C1 segment of cervical spinal cord (tissue), 14 donors: ENCODE measurements around the gene EMILIN1.

Source experiments
- DNase-seq, 14 donors: peaks; one replicate each; lab custom pipeline; 2025; lab: John Stamatoyannopoulos, UW

Gene EMILIN1

GRCh38 chr2:27079233-27080139 lies 1.1 kb downstream of the EMILIN1 start:
- no peak for DNase-seq

DNA sequence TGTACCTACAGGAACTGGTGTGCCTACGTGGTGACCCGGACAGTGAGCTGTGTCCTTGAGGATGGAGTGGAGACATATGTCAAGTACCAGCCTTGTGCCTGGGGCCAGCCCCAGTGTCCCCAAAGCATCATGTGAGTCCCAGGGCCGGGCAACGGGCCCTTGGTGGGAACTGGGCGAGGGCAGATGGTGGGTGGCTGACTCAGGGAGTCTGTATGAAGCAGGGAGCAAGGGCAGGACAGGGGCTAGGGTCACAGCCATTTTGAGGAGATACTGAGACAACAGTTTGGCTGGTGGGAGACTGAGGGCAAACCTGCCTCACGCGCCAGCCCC lies 1.7 kb downstream of the EMILIN1 start:
- no peak for DNase-seq

DNA sequence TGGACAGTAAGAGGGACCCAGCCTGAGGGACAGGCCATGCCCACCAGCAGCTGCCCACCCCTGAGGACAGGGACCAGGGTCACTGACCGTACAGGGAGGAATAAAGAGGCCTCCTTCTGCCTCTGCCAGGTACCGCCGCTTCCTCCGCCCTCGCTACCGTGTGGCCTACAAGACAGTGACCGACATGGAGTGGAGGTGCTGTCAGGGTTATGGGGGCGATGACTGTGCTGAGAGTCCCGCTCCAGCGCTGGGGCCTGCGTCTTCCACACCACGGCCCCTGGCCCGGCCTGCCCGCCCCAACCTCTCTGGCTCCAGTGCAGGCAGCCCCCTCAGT lies 2.2 kb downstream of the EMILIN1 start:
- no peak for DNase-seq

GRCh38 chr2:27081984-27082772 lies 3.8 kb downstream of the EMILIN1 start:
- peak in 1 of 14 donors; percentile 56 for DNase-seq

- no peak for DNase-seq
Observed at GRCh38 chr2:27082773-27083409, 4.5 kb downstream of the EMILIN1 start.

DNA sequence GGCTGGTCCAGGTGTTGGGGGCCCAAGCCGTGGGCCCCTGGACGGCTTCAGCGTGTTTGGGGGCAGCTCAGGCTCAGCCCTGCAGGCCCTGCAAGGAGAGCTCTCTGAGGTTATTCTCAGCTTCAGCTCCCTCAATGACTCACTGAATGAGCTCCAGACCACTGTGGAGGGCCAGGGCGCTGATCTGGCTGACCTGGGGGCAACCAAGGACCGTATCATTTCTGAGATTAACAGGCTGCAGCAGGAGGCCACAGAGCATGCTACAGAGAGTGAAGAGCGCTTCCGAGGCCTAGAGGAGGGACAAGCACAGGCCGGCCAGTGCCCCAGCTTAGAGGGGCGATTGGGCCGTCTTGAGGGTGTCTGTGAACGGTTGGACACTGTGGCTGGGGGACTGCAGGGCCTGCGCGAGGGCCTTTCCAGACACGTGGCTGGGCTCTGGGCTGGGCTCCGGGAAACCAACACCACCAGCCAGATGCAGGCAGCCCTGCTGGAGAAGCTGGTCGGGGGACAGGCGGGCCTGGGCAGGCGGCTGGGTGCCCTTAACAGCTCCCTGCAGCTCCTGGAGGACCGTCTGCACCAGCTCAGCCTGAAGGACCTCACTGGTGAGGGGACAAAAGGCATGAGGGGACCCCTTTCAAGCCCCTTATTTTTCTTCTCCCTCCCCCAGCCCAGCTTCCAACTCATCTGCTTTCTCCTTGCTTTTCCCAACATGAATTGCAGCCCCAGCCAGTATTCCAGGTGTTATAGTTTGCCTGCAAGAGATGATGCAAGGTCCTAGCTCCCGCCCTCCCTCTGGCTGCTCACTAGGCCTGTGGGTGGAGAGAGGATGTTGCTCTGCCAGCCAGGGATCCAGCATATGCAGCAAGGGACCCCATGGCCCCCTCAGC lies 5.2 kb downstream of the EMILIN1 start:
- DNase-seq, result no peak

GRCh38 chr2:27084297-27085061 lies 6.1 kb downstream of the EMILIN1 start:
- no peak for DNase-seq

GRCh38 chr2:27085062-27085672 lies 6.8 kb downstream of the EMILIN1 start:
- DNase-seq, result no peak

DNA sequence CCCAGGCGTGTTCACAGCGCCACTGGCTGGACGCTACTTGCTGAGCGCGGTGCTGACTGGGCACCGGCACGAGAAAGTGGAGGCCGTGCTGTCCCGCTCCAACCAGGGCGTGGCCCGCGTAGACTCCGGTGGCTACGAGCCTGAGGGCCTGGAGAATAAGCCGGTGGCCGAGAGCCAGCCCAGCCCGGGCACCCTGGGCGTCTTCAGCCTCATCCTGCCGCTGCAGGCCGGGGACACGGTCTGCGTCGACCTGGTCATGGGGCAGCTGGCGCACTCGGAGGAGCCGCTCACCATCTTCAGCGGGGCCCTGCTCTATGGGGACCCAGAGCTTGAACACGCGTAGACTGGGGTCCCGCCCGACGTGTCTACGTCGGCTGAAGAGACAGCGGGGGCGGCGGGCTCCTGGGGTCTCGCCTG lies 7.3 kb downstream of the EMILIN1 start:
- DNase-seq, result peak in 13 of 14 donors; percentile 42 to 81 (median 62)

GRCh38 chr2:27086090-27086723 lies 7.8 kb downstream of the EMILIN1 start:
- peak; percentile 75 to 97 (median 90) for DNase-seq

GRCh38 chr2:27086724-27087593 lies 8.5 kb downstream of the EMILIN1 start, which contains the start of gene KHK:
Gene KHK, plus strand, starts transcription at chr2:27086772. Its CDS starts 488 bp downstream, at chr2:27087260.
- peak in 5 of 14 donors; percentile 31 to 72 (median 55) for DNase-seq

DNA sequence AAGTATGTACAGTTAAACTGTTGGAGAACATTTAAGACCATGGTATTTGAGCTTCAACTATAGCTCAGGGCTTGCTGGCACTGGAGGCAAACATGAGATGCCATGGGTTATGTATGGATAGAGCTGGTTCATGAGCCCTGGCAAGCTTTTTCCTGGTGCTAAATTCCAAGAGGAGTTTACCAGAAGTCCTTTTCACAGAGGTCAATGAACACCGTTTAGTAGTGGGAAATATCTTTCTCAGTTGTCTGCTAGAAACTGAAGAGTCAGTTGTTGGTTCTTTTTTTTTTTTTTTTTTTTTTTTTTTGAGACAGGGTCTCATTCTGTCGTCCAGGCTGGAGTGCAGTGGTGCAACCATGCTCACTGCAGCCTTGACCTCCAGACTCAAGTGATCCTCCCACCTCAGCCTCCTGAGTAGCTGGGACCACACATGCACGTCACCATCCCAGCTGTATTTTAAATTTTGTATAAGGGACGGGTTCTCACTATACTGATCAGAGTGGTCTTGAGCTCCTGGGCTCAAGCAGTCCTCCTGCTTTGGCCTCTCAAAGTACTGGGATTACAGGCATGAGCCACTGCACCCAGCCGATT lies 9.5 kb downstream of the EMILIN1 start:
- no peak for DNase-seq

- DNase-seq, result no peak
Observed at GRCh38 chr2:27088634-27089033, 10.2 kb downstream of the EMILIN1 start.

- DNase-seq, result no peak
Observed at GRCh38 chr2:27089111-27089954, 10.9 kb downstream of the EMILIN1 start.

GRCh38 chr2:27091746-27092695 lies 13.6 kb downstream of the EMILIN1 start:
- no peak for DNase-seq
